Lung (tissue), 12 donors: ENCODE data around the gene RNF11. TPM values are rescaled to one million over a fixed set of nuclear protein-coding genes. Genes with fewer than 3 reads are reported as not detected.

Experiments
- ATAC-seq: fragments of 200-7000 bp; cut with Tn5 transposase; one replicate; pipeline ENCODE4 v1.9.1; 2020; ENCODE audit warnings: moderate number of reproducible peaks; ENCODE audit not compliant: insufficient read depth, low FRiP score
- DNase-seq, 3 donors: peaks; one replicate each; pipeline ENCODE4 v3.0.0-alpha.2; 2013 to 2017
- H3K27ac ChIP-seq, 2 donors: one replicate each; pipeline ENCODE4 v1.5.1; 2013; ENCODE audit warnings: mild to moderate bottlenecking in 2 of 2, moderate library complexity in 2 of 2, control low read depth in 1 of 2, inconsistent platforms in 1 of 2, low read depth in 1 of 2, low read length in 1 of 2
- H3K27me3 ChIP-seq, 3 donors: one replicate each; pipeline ENCODE4 v1.5.1; 2013; ENCODE audit warnings: low read length in 2 of 3; ENCODE audit not compliant: control insufficient read depth in 3 of 3, insufficient read depth in 3 of 3
- H3K36me3 ChIP-seq, 4 donors: one replicate each; pipeline ENCODE4 v1.5.1; 2013; ENCODE audit warnings: low read length in 4 of 4, mild to moderate bottlenecking in 1 of 4, moderate library complexity in 1 of 4; ENCODE audit not compliant: control insufficient read depth in 4 of 4, insufficient read depth in 4 of 4
- H3K4me1 ChIP-seq, 5 donors: one replicate each; pipeline ENCODE4 v1.5.1; 2013; ENCODE audit warnings: low read length in 5 of 5, mild to moderate bottlenecking in 2 of 5, moderate library complexity in 1 of 5; ENCODE audit not compliant: control insufficient read depth in 5 of 5, insufficient read depth in 5 of 5
- H3K4me3 ChIP-seq: one replicate; pipeline ENCODE4 v1.5.1; 2013; ENCODE audit warnings: mild to moderate bottlenecking, control low read depth, moderate library complexity
- H3K9ac ChIP-seq, 2 donors: one replicate each; pipeline ENCODE4 v1.5.1; 2013; ENCODE audit warnings: low read length in 2 of 2, control low read depth in 1 of 2; ENCODE audit not compliant: insufficient read depth in 1 of 2
- H3K9me3 ChIP-seq, 4 donors: one replicate each; pipeline ENCODE4 v1.5.1; 2013; ENCODE audit warnings: low read length in 3 of 4, mild to moderate bottlenecking in 1 of 4, moderate library complexity in 1 of 4; ENCODE audit not compliant: control insufficient read depth in 4 of 4, insufficient read depth in 3 of 4
- CTCF ChIP-seq: IDR thresholded peaks from 2 replicates; pipeline ENCODE4 v1.5.1; 2012; ENCODE audit warnings: mild to moderate bottlenecking; ENCODE audit errors: control extremely low read depth, extremely low read depth
- WGBS, 2 donors: extraction: QIAGEN DNeasy Blood & Tissue Kit; methylation state at CpG; one replicate each; pipeline ENCODE4 v1.1.7; 2013; 5-methylcytosine and 5-hydroxymethylcytosine counted together
- polyA plus RNA-seq, 2 donors: library from polyadenylated mRNA; stranded (reverse); fragments of 200-250 nt; gene quantifications; one replicate each; pipeline ENCODE4 v1.2.1, GENCODE V29; 2013
- total RNA-seq, 2 donors: library from RNA; depleted of rRNA in 1 of 2; stranded (reverse); fragments of >200 nt in 1 of 2; gene quantifications; one replicate each; pipeline ENCODE4 v1.2.1, GENCODE V29; 2014 to 2021
- donor health status: control.
- donor health status: control.
- donor health status: Bipolar disorder and iron deficiency.
- donor health status: healthy.
- donor health status: DM: yes; HTN: yes; CAD: no.

RNF11 gene
- total and polyA plus RNA-seq, 4 donors = 36.6 to 149 (median 71.4) TPM

- Histone ChIP-seq H3K27me3 (no peaks in the 10 kb centered on the region), H3K9ac (no peak overlapping the region), H3K4me3 (no peak overlapping the region), H3K9me3 (no peaks in the 10 kb centered on the region), H3K36me3 (peaks cover 0 to 13% (median 0%) of the 10 kb centered on the region in 4 donors), H3K4me1 (no peaks in the 10 kb centered on the region), H3K27ac (no peak overlapping the region)
- WGBS, 2 donors = 93 to 95% methylated on average over 5 of the region's 5 CpGs
- ATAC-seq = no peak
- no peak for DNase-seq
- TF ChIP-seq CTCF = no peak
These were observed 54.4 kb downstream of the RNF11 start for GRCh38 chr1:51290489-51290847.

GRCh38 chr1:51293898-51294515 is 57.9 kb downstream of the RNF11 start:
- no peak overlapping the region for H3K9ac ChIP-seq

GRCh38 chr1:51294566-51295184 is 58.6 kb downstream of the RNF11 start:
- Histone ChIP-seq H3K27me3 (no peaks in the 10 kb centered on the region), H3K27ac (no peak overlapping the region), H3K4me1 (peaks cover 0 to 6% (median 0%) of the 10 kb centered on the region in 5 donors), H3K9me3 (no peaks in the 10 kb centered on the region), H3K4me3 (no peak overlapping the region), H3K9ac (no peak overlapping the region), H3K36me3 (peaks cover 0 to under 1% (median 0%) of the 10 kb centered on the region in 4 donors)
- ATAC-seq (no peak), DNase-seq (no peak)
- TF ChIP-seq CTCF = no peak
- 67 to 73% methylated on average over 11 of the region's 11 CpGs for WGBS, 2 donors

More at GRCh38 chr1:51293898-51294515, 57.9 kb downstream of the RNF11 start:
- Histone ChIP-seq H3K27ac (no peak overlapping the region), H3K27me3 (no peaks in the 10 kb centered on the region), H3K4me3 (no peak overlapping the region), H3K4me1 (peaks cover 0 to 6% (median 0%) of the 10 kb centered on the region in 5 donors), H3K9me3 (no peaks in the 10 kb centered on the region), H3K36me3 (peaks cover 0 to 5% (median 0%) of the 10 kb centered on the region in 4 donors)
- WGBS, 2 donors = 93 to 94% methylated on average over 13 of the region's 13 CpGs
- TF ChIP-seq CTCF = no peak
- ATAC-seq (no peak), DNase-seq (no peak)
